HuH-7.5 (cell line): ENCODE data around the gene DYNC2I2.
"Not testable (repeated sequence)": the region's sequence is repeated elsewhere in the genome, so short reads cannot be mapped to it uniquely, and the experiment has no call there.

Experiments used
- DNase-seq: peaks from one replicate; pipeline ENCODE4 v3.0.0; 2011; ENCODE audit warnings: low spot score

The DYNC2I2 gene

DNA sequence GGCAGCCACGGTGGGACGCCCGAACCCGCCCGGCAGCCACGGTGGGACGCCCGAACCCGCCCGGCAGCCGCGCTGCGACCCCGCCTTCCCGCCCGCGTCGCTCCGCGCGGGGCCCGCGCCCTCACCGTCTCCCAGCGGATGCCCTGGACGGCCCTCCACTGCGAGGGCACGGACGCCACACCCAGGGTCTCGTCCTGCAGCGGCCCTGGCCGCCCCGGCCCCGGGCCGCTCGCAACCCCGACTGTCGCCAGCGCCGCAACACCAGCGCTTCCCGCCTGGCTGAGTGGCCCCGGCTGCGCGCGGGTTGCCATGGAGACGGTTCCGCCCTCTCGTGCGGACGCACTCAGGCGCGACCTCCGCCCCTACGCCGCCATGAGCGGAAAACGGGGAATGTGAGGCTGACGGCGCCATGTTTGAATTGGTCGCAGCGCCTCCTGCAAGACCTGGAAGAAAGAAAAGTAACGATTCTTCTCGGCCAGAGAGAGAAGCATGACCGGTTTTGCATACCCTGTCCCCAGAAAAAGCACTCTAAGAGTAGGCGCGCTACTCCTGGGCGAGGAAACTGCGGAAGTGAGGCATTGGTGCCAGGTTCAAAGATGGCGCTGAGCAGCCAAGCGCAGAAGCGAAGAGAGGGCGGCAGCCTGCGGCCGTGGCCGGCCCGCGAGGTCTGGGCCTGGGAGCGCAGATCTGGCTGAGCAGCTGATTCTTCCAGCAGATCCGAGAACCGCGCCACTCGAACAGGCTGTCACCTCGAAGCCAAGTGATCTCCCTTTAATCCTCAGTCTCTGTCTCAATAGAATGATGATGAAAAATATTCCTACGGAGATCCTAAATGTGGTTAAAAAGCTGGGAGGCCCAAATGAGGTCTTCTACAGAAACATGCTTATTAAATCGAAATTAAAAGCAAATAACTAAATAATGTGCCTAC is at the start of gene DYNC2I2:
Gene DYNC2I2 (minus strand): TSS at position 432 of the 928 bp plus-strand sequence. CDS start 121 bp downstream, at position 311.
- DNase-seq, result peak; percentile 97

DNA sequence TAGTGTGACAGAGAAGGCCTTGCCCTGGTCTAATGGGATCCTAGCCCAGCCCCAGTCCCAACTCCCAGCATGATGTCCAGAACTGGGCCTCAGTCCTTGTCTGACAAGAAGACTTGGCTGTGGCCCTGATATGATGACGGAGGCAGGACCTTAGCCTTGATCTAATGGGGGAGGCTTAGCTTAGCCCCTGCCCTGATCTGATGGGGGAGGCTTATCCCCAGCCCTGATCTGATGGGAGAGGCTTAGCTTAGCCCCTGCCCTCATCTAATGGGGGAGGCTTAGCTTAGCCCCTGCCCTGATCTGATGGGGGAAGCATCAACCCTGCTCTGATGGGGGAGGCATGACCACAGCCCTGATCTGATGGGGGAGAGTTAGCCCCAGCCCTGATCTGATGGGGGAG is 49.4 kb upstream of the DYNC2I2 start:
- DNase-seq, result no peak

DNA sequence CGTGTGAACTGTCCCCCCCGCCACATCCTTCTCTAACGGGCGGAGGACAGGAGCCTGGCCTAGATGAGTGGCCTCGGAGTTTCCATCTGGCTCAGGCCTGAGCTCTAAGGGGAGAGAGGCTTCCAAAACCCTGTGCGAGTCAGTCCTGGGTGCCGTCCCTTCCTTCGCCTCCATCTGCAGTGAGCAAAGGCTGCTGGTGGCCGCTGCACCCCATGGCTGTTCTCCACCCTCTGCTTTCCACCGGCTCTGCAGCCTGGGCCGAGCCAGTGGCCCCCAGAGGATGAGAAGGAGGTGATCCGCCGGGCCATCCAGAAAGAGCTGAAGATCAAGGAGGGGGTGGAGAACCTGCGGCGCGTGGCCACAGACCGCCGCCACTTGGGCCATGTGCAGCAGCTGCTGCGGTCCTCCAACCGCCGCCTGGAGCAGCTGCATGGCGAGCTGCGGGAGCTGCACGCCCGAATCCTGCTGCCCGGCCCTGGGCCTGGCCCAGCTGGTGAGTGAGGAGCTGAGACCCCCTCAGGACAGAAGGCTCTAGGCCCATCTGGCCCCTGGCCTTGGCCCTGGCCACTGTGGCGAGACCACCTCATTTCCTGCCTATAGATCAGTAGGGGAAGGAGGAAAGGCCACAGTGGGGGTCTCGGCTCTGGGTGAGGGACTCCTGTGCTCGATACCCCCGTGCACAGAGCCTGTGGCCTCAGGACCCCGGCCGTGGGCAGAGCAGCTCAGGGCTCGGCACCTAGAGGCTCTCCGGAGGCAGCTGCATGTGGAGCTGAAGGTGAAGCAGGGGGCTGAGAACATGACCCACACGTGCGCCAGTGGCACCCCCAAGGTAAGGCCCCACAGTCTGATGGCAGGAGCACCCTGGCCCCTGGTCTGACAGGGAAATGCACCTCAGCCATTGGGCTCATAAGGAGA is 48.7 kb upstream of the DYNC2I2 start:
- DNase-seq, result no peak

DNA sequence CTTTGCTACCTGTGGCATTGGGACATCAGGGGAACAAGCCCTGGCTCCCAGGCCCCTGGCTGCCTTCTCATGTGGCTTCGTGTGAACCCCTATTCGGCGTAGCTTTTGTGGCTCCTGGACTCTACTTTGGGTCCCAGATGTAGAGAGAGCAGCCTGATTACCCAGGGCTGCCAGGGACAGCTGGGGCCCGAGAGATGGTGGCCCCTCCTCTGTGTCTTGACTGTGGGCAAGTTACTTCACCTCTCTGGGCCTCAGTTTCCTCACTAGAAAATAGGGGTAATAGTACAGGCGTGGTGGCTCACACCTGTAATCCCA is 47.7 kb upstream of the DYNC2I2 start:
- no peak for DNase-seq

DNA sequence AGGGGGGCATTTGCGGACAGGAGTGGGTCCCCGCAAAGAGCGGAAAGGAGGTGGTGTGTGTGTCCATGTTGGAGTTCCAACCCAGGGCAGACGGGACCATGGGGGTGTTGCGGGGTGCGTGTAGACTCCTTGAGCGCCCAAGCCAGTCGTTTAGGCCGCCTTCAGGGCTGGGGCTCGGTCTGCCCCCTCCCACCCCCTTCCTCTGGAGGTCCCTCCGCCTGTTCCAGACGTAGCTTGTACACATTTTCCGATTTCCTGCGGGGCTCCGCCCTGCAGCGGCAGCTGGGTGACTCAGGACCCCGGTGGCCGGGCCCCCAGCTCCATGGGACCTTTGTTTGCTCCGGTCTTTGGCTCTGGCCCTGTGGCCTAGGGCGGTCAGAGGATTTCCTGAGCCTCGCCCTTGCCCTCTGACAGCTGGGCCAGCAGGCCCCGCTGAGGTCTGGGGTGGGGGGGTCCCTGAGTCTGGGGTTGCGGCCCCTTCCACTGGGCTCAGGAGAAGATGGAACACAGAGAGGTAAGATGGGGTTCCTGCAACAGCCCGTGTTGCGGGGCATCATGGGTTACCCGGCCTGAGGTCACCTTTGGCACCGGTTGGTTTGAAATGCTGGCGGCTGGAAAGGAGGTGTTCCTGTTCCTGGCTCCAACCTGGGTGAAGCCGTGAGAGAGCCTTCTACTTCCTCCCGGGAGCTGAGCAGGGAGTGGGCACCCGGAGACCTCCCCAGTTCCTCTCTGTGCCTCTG is 47.1 kb upstream of the DYNC2I2 start:
- no peak for DNase-seq

DNA sequence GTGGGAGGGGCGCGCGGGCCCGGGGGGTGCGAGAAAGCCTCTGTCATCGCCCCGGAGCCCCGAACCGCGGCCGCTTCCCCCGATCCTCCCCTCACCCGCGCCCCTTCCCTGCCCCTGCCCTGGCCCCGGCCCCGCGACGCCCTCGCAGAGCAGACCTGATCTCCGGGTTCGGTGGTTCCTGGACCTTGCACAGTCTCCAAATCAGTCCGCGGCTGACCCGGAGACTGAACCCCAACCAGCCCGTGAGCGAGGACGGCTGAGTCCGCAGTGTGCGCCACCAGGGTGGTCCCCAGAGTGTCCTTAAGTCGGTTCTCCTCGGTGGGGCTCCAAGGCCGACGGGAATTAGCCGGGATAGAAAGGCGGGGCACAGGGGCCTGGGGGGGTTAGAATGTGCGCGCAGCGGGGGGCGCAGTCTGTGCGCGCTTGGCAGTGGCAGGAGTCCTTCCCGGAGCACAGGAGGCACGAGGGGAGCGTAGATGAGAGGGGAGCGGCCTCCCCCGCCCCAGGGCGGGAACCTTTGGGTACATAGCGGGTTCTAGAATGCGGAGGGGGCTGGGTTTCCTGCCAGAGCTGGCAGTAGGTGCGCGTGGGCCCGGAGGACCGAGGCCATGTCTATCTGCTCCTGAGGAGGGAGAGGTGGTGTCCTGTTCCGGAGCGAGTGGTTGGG is 46.4 kb upstream of the DYNC2I2 start:
- peak; percentile 74 for DNase-seq

DNA sequence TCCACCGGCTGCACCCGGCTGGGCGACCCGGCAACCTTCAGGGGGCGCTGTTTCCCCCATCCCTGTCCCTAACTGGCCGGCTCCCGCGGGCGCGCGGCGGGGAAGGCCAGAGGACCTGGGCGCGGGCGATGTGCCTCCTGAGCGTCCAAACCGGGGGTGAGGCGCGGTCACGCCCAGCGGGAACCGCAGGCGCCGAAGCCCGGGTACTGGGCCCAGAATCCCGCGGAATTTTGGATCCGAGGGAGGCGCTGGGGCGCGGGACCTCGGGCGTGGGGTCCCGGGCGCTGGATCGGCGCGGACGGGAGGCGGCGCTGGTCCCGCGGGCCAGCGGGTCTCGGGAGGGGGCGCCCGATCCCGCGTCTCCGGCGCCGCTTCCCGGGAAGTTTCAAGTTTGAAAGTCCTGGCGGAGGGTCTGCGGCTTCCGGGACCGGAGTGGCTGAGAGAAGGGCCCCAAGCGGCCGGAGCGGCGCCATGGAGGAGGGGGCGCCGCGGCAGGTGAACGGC is 45.9 kb upstream of the DYNC2I2 start, which contains the start of gene PKN3:
Gene PKN3 (plus strand): TSS at position 59 of the 504 bp plus-strand sequence. CDS start 413 bp downstream, at position 472.
- DNase-seq, result peak; percentile 97

DNA sequence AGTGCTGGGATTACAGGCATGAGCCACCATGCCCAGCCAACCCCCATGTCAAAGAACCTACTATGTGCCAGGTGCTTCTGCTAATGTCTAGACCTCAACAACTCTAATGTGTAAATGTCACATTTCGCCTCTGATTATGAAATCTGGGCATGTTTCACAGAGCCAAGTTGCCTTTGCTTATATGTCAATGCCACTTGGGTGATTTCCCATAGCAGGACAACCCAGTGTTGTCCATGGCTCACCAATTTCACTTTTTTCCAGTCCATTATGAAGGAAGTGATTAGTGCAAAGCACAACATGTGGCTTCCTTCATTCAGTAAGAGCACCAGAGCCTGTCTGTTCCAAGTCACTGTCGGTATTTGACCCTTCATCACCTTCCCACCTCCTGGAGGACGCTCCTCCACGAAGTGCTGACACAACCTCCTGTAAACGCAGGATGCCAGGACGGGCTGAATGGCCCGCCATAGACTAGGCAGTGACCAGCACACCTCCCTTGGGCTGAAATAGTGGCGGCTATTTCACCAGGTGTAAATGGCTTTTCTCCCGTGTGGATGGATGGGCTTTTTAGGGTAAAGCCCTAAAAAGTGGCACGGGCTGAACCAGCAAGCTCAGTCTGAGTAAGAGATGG is 44.7 kb upstream of the DYNC2I2 start:
- DNase-seq, result no peak

DNA sequence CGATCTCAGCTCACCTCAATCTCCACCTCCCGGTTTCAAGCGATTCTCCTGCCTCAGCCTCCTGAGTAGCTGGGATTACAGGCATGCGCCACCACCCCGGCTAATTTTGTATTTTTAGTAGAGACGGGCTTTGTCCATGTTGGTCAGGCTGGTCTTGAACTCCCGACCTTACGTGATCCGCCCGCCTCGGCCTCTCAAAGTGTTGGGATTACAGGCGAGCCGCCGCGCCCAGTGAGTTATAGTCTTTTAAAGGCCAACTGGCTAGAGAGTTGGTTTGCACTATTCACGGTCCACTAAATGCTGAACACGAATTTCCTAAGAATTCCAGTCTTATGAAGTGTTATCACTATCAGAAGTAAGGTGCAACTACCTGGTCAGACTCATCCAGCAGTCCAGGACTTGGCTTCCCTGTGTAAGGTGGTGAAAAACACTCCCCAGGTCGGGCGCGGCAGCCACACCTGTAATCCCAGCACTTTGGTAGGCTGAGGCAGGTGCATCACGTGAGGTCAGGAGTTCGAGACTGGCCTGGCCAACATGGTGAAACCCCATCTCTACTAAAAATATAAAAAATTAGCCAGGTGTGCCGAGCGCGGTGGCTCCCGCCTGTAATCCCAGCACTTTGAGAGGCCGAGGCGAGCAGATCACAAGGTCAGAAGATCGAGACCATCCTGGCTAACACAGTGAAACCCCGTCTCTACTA is 42.6 kb upstream of the DYNC2I2 start:
- not testable (repeated sequence) for DNase-seq

DNA sequence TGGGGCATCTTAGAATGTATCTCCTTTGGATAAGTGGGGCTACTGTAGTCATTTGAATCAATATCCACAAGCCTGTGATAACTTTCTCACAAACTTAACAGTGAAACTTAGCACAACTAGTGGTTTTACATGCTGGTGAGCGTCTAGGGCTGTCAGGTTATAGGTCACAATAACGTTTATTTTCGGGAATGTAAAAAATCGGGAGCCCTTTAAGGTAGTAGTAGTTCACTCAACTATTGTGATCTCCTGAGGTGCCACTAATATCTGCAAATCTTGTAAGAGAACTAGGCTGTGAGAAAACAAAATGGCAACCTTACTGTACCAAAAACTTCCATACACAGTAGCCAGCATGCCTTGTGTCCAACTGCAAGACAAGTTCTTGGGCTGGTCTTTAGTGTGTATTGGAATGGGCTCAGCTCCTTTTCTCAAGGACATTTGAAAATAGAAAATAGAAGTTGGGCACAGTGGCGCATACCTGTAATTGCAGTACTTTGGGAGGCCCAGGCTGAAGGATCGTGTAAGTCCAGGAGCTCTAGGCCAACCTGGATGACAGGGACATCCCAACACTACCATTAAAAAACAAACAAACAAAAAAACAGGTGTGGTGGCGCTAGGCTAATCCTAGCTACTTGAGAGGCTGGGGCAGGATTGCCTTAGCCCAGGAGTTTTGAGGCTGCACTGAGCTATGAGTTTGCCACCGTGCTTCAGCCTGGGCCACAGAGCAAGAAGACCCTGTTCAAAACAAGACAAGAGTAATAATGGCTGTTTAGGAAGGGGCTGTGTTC is 40.5 kb upstream of the DYNC2I2 start:
- DNase-seq, result no peak

DNA sequence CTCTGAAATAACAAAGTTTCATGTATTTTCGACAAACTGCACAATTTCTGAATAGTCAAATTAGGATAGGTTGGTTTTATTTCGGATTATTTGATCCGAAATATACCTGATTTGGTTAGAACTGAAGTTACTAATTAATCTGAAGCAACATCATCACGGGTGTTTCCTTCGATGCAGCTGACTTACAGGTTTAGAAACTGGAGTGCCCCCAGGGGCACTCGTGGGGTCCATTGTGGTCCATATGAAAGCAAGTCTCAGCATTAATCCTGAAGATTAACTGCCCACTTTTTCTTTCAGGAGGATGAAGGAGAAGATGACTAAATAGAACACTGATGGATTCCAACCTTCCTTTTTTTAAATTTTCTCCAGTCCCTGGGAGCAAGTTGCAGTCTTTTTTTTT is 37.7 kb upstream of the DYNC2I2 start:
- no peak for DNase-seq

DNA sequence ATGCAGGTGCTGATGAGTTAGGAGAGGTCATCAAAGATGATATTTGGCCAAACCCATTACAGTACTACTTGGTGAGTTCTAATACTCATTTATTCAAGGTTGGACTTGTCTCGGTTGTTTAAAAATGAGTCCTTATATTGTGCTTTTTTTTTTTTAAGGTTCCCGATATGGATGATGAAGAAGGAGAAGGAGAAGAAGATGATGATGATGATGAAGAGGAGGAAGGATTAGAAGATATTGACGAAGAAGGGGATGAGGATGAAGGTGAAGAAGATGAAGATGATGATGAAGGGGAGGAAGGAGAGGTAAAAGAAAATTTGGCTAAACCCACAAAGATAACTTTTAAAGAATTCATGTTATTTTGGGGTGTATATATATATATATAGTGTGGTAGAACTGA is 37.1 kb upstream of the DYNC2I2 start:
- not testable (repeated sequence) for DNase-seq

DNA sequence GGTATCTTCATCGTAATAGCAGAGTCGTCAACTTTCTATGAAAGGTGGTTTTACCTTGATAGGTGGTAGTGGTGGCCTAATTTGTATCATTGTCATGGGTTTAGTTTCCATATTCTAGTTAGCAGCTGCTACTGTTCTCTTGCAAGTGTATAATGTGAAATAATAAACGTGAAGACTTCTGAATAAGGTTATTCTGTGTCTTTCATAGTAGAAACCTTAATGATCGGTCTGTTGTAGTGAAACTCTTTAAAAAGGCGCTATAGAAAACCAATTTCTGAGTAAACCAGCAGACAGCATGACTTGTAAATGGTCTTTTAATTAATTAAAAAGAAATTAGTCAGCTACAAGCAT is 34.0 kb upstream of the DYNC2I2 start:
- no peak for DNase-seq

DNA sequence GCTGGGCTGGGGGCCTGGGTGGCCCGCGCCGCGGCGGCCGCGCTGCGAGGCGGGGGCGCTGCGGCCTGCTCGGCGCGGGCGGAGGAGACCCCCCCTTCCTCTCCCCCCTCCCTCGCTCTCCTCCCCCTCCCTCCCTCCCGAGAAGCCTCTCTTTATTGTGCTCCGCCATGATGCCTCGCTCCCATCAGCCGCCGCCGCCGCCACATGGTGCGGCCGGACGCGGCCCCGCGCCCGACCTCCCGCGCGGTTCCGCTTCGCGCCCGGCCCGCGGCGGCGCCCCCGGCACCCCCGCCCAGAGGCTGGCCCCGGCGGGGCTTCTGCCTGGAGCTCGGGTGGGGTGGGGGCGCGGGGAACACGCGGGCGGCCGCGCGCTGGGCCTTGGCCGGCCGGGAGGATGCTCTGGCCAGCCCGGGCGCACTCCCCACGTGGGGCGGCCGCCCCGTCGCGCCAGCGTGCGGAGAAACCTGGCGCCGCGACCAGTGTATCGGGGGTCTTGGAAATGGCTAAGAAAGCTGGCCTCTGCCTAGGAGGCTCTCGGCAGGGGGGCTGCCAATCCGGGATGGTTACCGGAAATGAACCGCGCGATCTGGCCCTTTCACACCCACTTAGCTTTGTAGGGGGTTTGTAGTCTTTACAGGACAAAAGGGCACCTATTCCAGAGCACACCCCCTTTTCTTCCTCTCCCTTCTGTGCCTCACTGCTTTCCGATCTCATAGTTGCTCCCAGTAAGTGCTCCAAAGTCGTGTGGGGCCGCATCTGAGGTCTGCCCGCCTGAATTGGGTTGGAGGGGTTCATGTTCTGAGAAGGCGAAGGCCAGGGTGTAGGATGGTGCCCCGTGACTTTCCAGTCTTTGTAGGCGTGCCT is 33.4 kb upstream of the DYNC2I2 start:
- peak; percentile 71 for DNase-seq

DNA sequence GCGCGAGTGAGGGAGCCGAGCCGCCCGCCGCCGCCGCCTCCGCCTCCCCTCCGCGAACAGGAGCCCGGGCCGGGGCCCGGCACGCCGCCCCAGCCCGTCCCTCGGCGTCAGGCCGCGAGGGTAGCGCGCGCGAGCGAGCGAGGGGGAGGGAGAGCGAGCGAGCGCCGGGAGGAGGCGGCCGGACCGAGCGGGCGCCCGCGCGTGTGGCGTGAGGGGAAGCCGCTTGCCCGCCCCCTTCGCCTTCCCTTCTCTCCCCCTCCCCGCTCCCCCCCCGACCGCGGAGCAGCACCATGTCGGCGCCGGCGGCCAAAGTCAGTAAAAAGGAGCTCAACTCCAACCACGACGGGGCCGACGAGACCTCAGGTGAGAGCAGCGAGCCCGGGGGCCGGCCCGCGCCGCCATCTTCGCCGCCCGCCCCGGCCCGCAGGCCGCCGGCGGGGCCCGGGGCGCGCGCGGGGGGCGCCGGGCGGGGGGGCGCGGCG is 32.7 kb upstream of the DYNC2I2 start:
- DNase-seq, result no peak

DNA sequence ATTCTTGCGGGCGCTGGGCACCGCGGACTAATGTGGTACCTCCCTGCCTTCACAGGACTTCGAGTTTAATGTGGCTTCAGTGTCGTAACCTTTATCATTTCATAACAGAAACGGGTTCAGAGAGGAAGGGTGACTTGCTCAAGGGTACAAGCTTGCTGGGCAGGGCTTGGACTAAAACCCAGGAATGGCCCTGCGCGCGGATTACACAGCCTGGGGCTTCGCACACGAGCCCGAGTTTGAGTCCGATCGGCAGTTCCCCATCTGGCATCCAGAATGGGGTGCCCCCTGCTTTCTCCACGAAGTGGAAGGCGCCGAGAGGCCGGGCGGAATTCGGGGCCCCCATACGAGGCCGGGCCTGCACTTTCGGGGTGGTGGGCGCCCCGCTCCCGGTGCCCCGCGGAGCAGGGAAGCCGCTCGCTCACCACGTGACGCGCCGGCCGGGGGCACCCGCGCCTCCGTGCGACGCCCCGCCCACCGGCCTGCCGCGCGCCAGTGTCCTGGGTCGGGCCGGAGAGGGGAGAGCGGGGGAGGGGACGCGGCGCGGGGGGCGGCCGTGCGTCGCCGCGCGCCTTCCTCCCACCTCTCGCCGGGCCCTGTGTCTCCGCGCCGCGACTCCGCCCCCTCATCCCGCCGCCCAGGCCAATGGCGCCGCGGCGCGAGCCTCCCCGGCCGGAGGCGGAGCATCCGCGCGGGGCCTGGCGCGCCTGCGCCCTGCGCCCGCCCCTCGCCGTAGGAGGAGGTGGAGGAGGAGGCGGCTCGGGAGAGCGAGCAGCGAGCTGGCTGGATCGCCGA is 32.0 kb upstream of the DYNC2I2 start, which contains the start of gene SET:
Gene SET (plus strand): TSS at position 722 of the 792 bp plus-strand sequence. CDS start 361 bp downstream, outside the sequence.
- peak; percentile 99 for DNase-seq

DNA sequence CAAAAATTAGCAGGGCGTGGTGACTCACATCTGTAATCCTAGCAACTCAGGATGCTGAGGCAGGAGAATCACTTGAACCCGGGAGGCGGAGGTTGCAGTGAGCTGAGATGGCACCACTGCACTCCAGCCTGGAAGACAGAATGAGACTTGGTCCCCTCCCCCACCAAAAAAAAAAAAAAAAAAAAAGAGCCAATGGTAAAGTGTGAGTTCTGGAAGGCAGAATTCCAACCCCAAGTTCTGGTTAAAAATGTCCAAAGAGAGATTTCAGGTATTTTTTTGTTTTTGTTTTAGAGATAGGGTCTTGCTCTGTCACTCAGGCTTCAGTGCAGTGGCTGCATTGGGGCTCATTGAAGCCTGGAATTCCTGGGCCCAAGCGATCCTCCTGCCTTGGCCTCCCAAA is 30.8 kb upstream of the DYNC2I2 start:
- no peak for DNase-seq
